ENCODE results near the gene CHST7.

DNA sequence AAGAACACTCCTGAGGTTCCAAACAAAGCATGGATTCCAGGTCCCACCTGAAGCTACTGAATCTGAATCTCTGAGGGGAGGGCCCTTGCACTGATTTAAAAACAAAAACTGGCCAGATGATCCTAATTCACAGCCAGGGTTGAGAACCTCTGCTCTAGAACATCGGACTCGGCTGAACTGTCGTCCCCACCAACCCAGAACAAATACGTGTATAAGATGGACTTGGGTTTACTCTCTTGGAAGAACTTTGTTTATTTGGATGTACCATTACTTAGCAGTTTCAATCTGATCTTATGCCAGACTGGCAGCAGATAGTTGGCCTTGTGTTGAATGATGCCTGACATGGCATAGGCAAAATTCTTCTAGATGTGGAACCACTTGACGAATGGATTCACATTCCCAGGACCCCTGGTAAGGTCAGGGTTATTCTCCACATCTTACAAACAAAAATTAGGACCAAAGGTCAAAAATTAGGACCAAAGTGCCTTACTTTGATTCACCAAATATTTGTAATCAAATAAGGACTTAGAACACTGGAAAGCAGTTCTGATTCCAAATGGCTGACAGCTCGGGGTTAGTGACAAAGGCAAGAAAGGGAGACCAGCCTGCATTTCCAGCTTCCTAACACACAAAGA, 29.0 kb downstream of the CHST7 start:
- TF ChIP-seq, protein P1, sequence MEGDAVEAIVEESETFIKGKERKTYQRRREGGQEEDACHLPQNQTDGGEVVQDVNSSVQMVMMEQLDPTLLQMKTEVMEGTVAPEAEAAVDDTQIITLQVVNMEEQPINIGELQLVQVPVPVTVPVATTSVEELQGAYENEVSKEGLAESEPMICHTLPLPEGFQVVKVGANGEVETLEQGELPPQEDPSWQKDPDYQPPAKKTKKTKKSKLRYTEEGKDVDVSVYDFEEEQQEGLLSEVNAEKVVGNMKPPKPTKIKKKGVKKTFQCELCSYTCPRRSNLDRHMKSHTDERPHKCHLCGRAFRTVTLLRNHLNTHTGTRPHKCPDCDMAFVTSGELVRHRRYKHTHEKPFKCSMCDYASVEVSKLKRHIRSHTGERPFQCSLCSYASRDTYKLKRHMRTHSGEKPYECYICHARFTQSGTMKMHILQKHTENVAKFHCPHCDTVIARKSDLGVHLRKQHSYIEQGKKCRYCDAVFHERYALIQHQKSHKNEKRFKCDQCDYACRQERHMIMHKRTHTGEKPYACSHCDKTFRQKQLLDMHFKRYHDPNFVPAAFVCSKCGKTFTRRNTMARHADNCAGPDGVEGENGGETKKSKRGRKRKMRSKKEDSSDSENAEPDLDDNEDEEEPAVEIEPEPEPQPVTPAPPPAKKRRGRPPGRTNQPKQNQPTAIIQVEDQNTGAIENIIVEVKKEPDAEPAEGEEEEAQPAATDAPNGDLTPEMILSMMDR (conservative IDR thresholded peaks at IDR 0.05), result no peak
- TF ChIP-seq ZFX (IDR thresholded peaks at IDR 0.05), result no peak
